Hepatocyte (in vitro differentiated cells): ENCODE results near the gene SNRNP70.

ENCODE experiments used
- EZH2 ChIP-seq: fragments of 200-600 bp; sonication (generic); IDR thresholded peaks from 2 replicates; pipeline ENCODE4 v1.6.1; 2016; ENCODE audit warnings: antibody characterized with exemption, mild to moderate bottlenecking, borderline replicate concordance
- EZH2phosphoT487 ChIP-seq: fragments of 200-600 bp; sonication (generic); IDR thresholded peaks from one replicate; pipeline ENCODE4 v1.6.1; 2018; ENCODE audit warnings: antibody characterized with exemption, mild to moderate bottlenecking, low read depth, moderate library complexity; ENCODE audit not compliant: unreplicated experiment, severe bottlenecking
- TF ChIP-seq, protein P1 (sequence below): fragments of 200-600 bp; sonication (generic); IDR thresholded peaks from 2 replicates; pipeline ENCODE4 v1.5.1; 2016; ENCODE audit warnings: antibody characterized with exemption, mild to moderate bottlenecking; ENCODE audit not compliant: poor library complexity

DNA sequence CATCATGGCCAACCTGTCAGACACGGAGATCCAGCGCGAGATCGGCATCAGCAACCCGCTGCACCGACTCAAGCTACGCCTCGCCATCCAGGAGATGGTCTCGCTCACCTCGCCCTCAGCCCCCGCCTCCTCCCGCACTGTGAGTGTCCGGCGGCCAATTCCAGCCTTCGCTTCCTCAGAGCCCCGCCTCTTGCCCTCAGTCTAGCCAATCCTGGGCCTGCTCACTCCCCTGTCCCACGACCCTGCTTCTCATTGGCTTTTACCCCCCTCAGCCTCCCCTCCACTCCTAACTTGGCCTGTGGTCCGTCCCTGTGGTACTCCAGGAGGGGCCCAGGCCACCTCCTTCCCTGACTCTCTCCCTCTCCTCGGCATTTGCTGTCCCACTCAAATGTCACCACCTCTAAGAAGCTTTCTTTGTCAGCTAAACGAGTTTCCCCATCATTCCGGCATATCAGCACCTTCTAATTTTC lies 57.6 kb downstream of the SNRNP70 start:
- no peak for TF ChIP-seq EZH2
- TF ChIP-seq, protein P1, sequence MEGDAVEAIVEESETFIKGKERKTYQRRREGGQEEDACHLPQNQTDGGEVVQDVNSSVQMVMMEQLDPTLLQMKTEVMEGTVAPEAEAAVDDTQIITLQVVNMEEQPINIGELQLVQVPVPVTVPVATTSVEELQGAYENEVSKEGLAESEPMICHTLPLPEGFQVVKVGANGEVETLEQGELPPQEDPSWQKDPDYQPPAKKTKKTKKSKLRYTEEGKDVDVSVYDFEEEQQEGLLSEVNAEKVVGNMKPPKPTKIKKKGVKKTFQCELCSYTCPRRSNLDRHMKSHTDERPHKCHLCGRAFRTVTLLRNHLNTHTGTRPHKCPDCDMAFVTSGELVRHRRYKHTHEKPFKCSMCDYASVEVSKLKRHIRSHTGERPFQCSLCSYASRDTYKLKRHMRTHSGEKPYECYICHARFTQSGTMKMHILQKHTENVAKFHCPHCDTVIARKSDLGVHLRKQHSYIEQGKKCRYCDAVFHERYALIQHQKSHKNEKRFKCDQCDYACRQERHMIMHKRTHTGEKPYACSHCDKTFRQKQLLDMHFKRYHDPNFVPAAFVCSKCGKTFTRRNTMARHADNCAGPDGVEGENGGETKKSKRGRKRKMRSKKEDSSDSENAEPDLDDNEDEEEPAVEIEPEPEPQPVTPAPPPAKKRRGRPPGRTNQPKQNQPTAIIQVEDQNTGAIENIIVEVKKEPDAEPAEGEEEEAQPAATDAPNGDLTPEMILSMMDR: no peak
- TF ChIP-seq EZH2phosphoT487: no peak
